Limb (tissue), 2 donors: ENCODE results near the gene KCNT2.
"Not testable (repeated sequence)": the region's sequence is repeated elsewhere in the genome, so short reads cannot be mapped to it uniquely, and the experiment has no call there.

Source experiments
- DNase-seq, 2 donors: peaks; one replicate each; pipeline ENCODE4 v3.0.0-alpha.2; 2016; ENCODE audit errors: extremely low spot score in 2 of 2

KCNT2 gene

GRCh38 chr1:196590959-196591358, 17.3 kb downstream of the KCNT2 start:
- no peak for DNase-seq

- DNase-seq, result no peak
Observed at GRCh38 chr1:196590012-196590708, 18.1 kb downstream of the KCNT2 start.

GRCh38 chr1:196584696-196585095, 23.5 kb downstream of the KCNT2 start:
- no peak for DNase-seq

- no peak for DNase-seq
Observed at GRCh38 chr1:196577386-196577785, 30.9 kb downstream of the KCNT2 start.

GRCh38 chr1:196573226-196573625, 35.0 kb downstream of the KCNT2 start:
- no peak for DNase-seq

GRCh38 chr1:196567238-196567637, 41.0 kb downstream of the KCNT2 start:
- no peak for DNase-seq

GRCh38 chr1:196563768-196564167, 44.5 kb downstream of the KCNT2 start:
- DNase-seq, result no peak

- no peak for DNase-seq
Observed at GRCh38 chr1:196559314-196559713, 48.9 kb downstream of the KCNT2 start.

- DNase-seq, result no peak
Observed at GRCh38 chr1:196558411-196558810, 49.8 kb downstream of the KCNT2 start.

GRCh38 chr1:196557797-196558196, 50.4 kb downstream of the KCNT2 start:
- no peak for DNase-seq

GRCh38 chr1:196550731-196551130, 57.5 kb downstream of the KCNT2 start:
- no peak for DNase-seq

GRCh38 chr1:196546272-196547111, 61.7 kb downstream of the KCNT2 start:
- DNase-seq, result no peak

- no peak for DNase-seq
Observed at GRCh38 chr1:196545222-196545621, 63.0 kb downstream of the KCNT2 start.

- no peak for DNase-seq
Observed at GRCh38 chr1:196544617-196545016, 63.6 kb downstream of the KCNT2 start.

- DNase-seq, result no peak
Observed at GRCh38 chr1:196543833-196544232, 64.4 kb downstream of the KCNT2 start.

- DNase-seq, result no peak
Observed at GRCh38 chr1:196538473-196538872, 69.8 kb downstream of the KCNT2 start.

GRCh38 chr1:196535727-196536126, 72.5 kb downstream of the KCNT2 start:
- DNase-seq, result no peak

GRCh38 chr1:196531737-196532524, 76.3 kb downstream of the KCNT2 start:
- no peak for DNase-seq

GRCh38 chr1:196527919-196528318, 80.3 kb downstream of the KCNT2 start:
- DNase-seq, result no peak

- not testable (repeated sequence) for DNase-seq
Observed at GRCh38 chr1:196522574-196523345, 85.5 kb downstream of the KCNT2 start.

- no peak for DNase-seq
Observed at GRCh38 chr1:196517193-196517592, 91.0 kb downstream of the KCNT2 start.
